K562 (cell line): Measurements from ENCODE around the gene KDM2B.

Experiments used
- MYC ChIP-seq, 2 experiments: fragments of 250-450 bp in 1 of 2; sonication (Bioruptor Pico) in 1 of 2; IDR thresholded peaks; 2 replicates each; pipeline versions ENCODE4 v1.5.1 to v1.6.1; 2012 to 2021; ENCODE audit warnings: low read depth in 2 of 2, borderline replicate concordance in 1 of 2, improper control_type of control experiment in 1 of 2, low read length in 1 of 2, mild to moderate bottlenecking in 1 of 2, moderate library complexity in 1 of 2
- POU5F1 ChIP-seq: fragments of 150-350 bp; IDR thresholded peaks from 2 replicates; pipeline ENCODE4 v1.6.1; 2014; ENCODE audit warnings: borderline replicate concordance, low read length, low read depth, mild to moderate bottlenecking; ENCODE audit not compliant: partially characterized antibody
- RBBP5 ChIP-seq: fragments of 200-600 bp; sonication (generic); IDR thresholded peaks from 2 replicates; pipeline ENCODE4 v1.6.1; 2012; ENCODE audit warnings: borderline replicate concordance, mild to moderate bottlenecking, low read length, control low read depth, inconsistent platforms; ENCODE audit not compliant: insufficient read depth, poor library complexity, severe bottlenecking
- SP1 ChIP-seq: sonication (generic); formaldehyde crosslinking; IDR thresholded peaks from 2 replicates; pipeline ENCODE4 v1.8.1; 2022; ENCODE audit warnings: mild to moderate bottlenecking, missing genetic modification reagents

DNA sequence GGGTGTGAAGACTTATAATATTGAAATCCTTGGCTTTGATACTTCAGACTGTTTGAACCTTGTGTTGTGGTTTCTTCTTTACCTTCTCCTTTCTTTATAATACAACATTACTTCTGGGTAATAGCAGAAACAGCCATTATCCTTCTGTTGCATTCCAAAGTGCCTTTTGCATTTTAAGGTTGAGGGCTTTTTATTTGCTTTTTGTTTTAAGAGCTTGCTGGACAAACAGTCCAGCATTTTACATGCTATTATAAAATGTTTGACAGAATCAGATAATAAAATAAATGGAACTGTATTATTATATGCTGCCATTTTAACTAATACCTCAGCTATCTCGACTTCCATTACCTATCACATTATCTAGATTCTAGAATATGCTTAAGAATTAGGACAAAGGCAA, 166.9 kb downstream of the KDM2B start:
- TF ChIP-seq SP1 (CRISPR knock-in tag): no peak
- no peak for TF ChIP-seq POU5F1
- no peak for TF ChIP-seq RBBP5
- TF ChIP-seq MYC (IDR thresholded peaks at IDR 0.05; ENCODE audit: low read depth, low read length): no peak
- TF ChIP-seq MYC (CRISPR knock-in tag; IDR thresholded peaks at IDR 0.05; ENCODE audit: borderline replicate concordance, low read depth): no peak
